ENCODE measurements around the gene SMAD7.

DNA sequence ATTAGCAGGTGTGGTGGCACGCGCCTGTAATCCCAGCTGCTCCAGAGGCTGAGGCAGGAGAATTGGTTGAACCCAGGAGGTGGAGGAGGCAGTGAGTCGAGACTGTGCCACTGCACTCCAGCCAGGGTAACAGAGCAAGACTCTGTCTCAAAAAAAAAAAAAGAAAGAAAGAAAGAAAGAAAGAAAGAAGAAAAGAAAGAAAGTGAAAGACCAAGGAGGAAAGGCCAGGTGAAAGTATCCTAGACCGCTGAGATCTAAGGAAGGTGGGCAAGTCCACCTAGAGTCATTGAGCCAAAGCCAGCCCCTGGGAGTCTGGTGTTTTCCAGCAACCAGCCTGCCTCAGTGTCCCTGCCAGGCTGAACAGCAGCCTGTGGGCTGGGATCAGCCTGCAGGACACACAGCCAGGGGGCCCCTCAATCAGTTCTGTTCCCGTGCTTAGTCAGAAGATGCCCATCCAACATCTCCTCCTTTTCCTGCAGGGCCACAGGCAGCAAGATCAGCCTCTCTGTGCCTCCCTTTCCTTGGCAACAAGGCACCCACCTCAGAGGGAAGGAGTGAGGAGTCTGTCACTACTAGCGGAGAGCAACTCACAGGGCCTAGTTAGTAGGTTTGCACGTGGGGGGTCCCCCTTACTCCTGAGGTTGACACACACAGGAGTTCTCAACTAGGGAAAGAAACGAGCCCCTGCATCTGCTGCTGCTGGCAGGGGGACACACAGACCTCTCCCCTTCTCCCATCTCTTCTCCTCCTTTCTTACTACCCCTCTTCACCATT, 64.1 kb downstream of the SMAD7 start:
- TF ChIP-seq, protein P1, sequence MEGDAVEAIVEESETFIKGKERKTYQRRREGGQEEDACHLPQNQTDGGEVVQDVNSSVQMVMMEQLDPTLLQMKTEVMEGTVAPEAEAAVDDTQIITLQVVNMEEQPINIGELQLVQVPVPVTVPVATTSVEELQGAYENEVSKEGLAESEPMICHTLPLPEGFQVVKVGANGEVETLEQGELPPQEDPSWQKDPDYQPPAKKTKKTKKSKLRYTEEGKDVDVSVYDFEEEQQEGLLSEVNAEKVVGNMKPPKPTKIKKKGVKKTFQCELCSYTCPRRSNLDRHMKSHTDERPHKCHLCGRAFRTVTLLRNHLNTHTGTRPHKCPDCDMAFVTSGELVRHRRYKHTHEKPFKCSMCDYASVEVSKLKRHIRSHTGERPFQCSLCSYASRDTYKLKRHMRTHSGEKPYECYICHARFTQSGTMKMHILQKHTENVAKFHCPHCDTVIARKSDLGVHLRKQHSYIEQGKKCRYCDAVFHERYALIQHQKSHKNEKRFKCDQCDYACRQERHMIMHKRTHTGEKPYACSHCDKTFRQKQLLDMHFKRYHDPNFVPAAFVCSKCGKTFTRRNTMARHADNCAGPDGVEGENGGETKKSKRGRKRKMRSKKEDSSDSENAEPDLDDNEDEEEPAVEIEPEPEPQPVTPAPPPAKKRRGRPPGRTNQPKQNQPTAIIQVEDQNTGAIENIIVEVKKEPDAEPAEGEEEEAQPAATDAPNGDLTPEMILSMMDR (IDR thresholded peaks at IDR 0.05): no peak
- no peak for TF ChIP-seq POLR2AphosphoS5 (IDR thresholded peaks at IDR 0.05)
